GM06990 (cell line): ENCODE measurements around the gene KLHL30.

Source experiments
- DNase-seq: peaks from one replicate; pipeline ENCODE4 v3.0.0-alpha.2; 2011; ENCODE audit not compliant: insufficient read length; ENCODE audit errors: extremely low read depth
- H3K27me3 ChIP-seq: replicated peaks from 2 replicates; pipeline ENCODE4 v1.6.0; 2011; ENCODE audit warnings: low read length; ENCODE audit not compliant: control insufficient read depth, insufficient read depth
- H3K36me3 ChIP-seq: 2 replicates; pipeline ENCODE4 v1.5.1; 2011; ENCODE audit warnings: low read length; ENCODE audit not compliant: control insufficient read depth, insufficient read depth
- H3K4me3 ChIP-seq: replicated peaks from 2 replicates; pipeline ENCODE4 v1.5.1; 2011; ENCODE audit warnings: low read depth, mild to moderate bottlenecking, control low read depth, low read length
- CTCF ChIP-seq: IDR thresholded peaks from 2 replicates; pipeline ENCODE4 v1.5.1; 2011; ENCODE audit warnings: low read length, control low read depth, mild to moderate bottlenecking, inconsistent platforms; ENCODE audit not compliant: insufficient read depth, poor library complexity, severe bottlenecking

The KLHL30 gene

GRCh38 chr2:238171575-238172187, 33.2 kb downstream of the KLHL30 start:
- Histone ChIP-seq H3K27me3 (no peaks in the 10 kb centered on the region), H3K36me3 (peaks cover 38% of the 10 kb centered on the region), H3K4me3 (no peak overlapping the region)
- no peak for TF ChIP-seq CTCF
- DNase-seq = no peak

- no peak for DNase-seq
- TF ChIP-seq CTCF = no peak
- Histone ChIP-seq H3K36me3 (peaks cover 37% of the 10 kb centered on the region), H3K27me3 (no peaks in the 10 kb centered on the region), H3K4me3 (no peak overlapping the region)
These were observed 34.0 kb downstream of the KLHL30 start for GRCh38 chr2:238172439-238172838.

- H3K4me3 ChIP-seq = no peak overlapping the region
- no peaks in the 10 kb centered on the region for H3K27me3 ChIP-seq
- no peak for DNase-seq
- TF ChIP-seq CTCF = no peak
- H3K36me3 ChIP-seq = peaks cover 31% of the 10 kb centered on the region
These were observed 35.2 kb downstream of the KLHL30 start for GRCh38 chr2:238173692-238174091.

- no peak for TF ChIP-seq CTCF
- peaks cover 26% of the 10 kb centered on the region for H3K36me3 ChIP-seq
- DNase-seq = no peak
- H3K4me3 ChIP-seq = no peak overlapping the region
- H3K27me3 ChIP-seq = no peaks in the 10 kb centered on the region
These were observed 35.8 kb downstream of the KLHL30 start for GRCh38 chr2:238174291-238174690.

- no peak for DNase-seq
- Histone ChIP-seq H3K27me3 (no peaks in the 10 kb centered on the region), H3K36me3 (peaks cover 27% of the 10 kb centered on the region), H3K4me3 (no peak overlapping the region)
- no peak for TF ChIP-seq CTCF
These were observed 36.2 kb downstream of the KLHL30 start for GRCh38 chr2:238174701-238175100.

- H3K27me3 ChIP-seq = no peaks in the 10 kb centered on the region
- no peak overlapping the region for H3K4me3 ChIP-seq
- peaks cover 25% of the 10 kb centered on the region for H3K36me3 ChIP-seq
- DNase-seq = no peak
- no peak for TF ChIP-seq CTCF
These were observed 38.1 kb downstream of the KLHL30 start for GRCh38 chr2:238176613-238177012.
